Choroid plexus epithelial cell (primary cell): Measurements from ENCODE around the gene SMAP1.

Experiments
- DNase-seq: peaks from one replicate; pipeline ENCODE4 v3.0.0-alpha.2; 2010; ENCODE audit warnings: low read depth
- H3K4me3 ChIP-seq: 2 replicates; pipeline ENCODE4 v1.5.1; 2011; ENCODE audit warnings: low read depth, mild to moderate bottlenecking, control low read depth, low read length, moderate library complexity
- CTCF ChIP-seq: conservative IDR thresholded peaks from 2 replicates; pipeline ENCODE4 v1.5.1; 2011; ENCODE audit warnings: low read depth, mild to moderate bottlenecking, control low read depth, inconsistent platforms, low read length, moderate library complexity

Gene SMAP1

GRCh38 chr6:70666706-70667105 lies 977 bp upstream of the SMAP1 start:
- DNase-seq = no peak
- TF ChIP-seq CTCF = no peak
- no peak overlapping the region for H3K4me3 ChIP-seq

- H3K4me3 ChIP-seq = peak overlapping the region; percentile 93
- TF ChIP-seq CTCF = no peak
- no peak for DNase-seq
These were observed 400 bp upstream of the SMAP1 start for GRCh38 chr6:70667256-70667710.

- no peak for TF ChIP-seq CTCF
- DNase-seq = no peak
- H3K4me3 ChIP-seq = peak overlapping the region; percentile 93
These were observed 773 bp downstream of the SMAP1 start for GRCh38 chr6:70668499-70668812.

- TF ChIP-seq CTCF = no peak
- DNase-seq = peak; percentile 24
- no peak overlapping the region for H3K4me3 ChIP-seq
These were observed 1.4 kb downstream of the SMAP1 start for GRCh38 chr6:70669133-70669532.

- DNase-seq = no peak
- H3K4me3 ChIP-seq = no peak overlapping the region
- no peak for TF ChIP-seq CTCF
These were observed 4.9 kb downstream of the SMAP1 start for GRCh38 chr6:70672549-70672948.

GRCh38 chr6:70673054-70673453 lies 5.4 kb downstream of the SMAP1 start:
- no peak for DNase-seq
- TF ChIP-seq CTCF = no peak

GRCh38 chr6:70673601-70674000 lies 5.9 kb downstream of the SMAP1 start:
- DNase-seq = peak; percentile 66
- TF ChIP-seq CTCF = no peak
- H3K4me3 ChIP-seq = no peak overlapping the region

More at GRCh38 chr6:70673054-70673453, 5.4 kb downstream of the SMAP1 start:
- no peak overlapping the region for H3K4me3 ChIP-seq
